Measurements from ENCODE around the gene KIF1C. TPM values are rescaled to one million over a fixed set of nuclear protein-coding genes. Genes with fewer than 3 reads are reported as not detected.

Gene KIF1C
- total RNA-seq, 1 experiment from 2014 or later, result 121 TPM

DNA sequence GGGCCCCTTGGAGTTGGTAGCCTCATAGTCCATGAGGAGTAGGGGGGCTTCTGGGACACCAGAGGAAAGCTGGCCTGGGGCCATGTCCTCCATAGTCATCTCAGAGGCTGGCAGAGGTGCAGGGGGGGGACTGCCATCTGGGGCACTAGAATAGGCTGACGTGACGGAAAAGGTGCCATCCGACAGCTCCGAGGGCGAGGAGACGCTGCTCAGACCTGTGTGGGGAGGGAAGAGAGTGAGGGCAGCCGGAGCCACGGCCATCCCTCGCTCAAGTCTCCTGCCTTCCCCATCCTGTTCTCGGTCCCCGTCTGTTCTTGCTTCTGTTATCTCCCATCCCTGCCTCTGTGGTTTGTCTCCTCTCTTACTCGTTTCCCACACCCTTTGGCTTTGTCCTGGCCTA lies 25.4 kb upstream of the KIF1C start:
- TF ChIP-seq SIN3A (IDR thresholded peaks at IDR 0.05; ENCODE audit: low read depth) (no peak), POLR2AphosphoS5 (IDR thresholded peaks at IDR 0.05; ENCODE audit: low read depth, low read length) (peak; percentile 27), SRF (IDR thresholded peaks at IDR 0.05; ENCODE audit: low read depth) (no peak), MAX (IDR thresholded peaks at IDR 0.05) (no peak), EZH2 (IDR thresholded peaks at IDR 0.05) (no peak)
- POLR2A ChIA-PET, result no interaction called here
- intact Hi-C loops (cut with micrococcal nuclease), result no loop called here
- Histone ChIP-seq H3K9ac (ENCODE audit: low read length) (no peak overlapping the region), H3K27me3 (ENCODE audit: insufficient read depth, low read length) (no peaks in the 10 kb centered on the region), H3K27ac (ENCODE audit: low read depth, low read length) (no peak overlapping the region), H3K9me2 (ENCODE audit: insufficient read depth) (no peaks in the 10 kb centered on the region), H3K9me3 (ENCODE audit: control insufficient read depth in 1 of 2, insufficient read depth in 1 of 2, low read depth in 1 of 2, low read length in 2 of 2) (no peaks in the 10 kb centered on the region), H3K4me3 (replicated peaks in 1 of 2; ENCODE audit: low read depth in 1 of 2, low read length in 2 of 2) (no peak overlapping the region), H3K4me1 (ENCODE audit: control insufficient read depth in 1 of 2, insufficient read depth in 2 of 2, low read length in 2 of 2) (peaks cover 14 to 20% of the 10 kb centered on the region in 2 experiments), H2AFZ (ENCODE audit: low read depth, low read length, poor library complexity, severe bottlenecking) (no peak overlapping the region), H4K20me1 (ENCODE audit: insufficient read depth) (no peaks in the 10 kb centered on the region), H3K36me3 (ENCODE audit: control insufficient read depth in 1 of 2, insufficient read depth in 2 of 2, low read length in 2 of 2) (peaks cover 4 to 13% of the 10 kb centered on the region in 2 experiments; a peak in 2 of 4 replicates), H3K79me2 (ENCODE audit: insufficient read depth, low read length) (peaks cover 5% of the 10 kb centered on the region; the same call in 1 of the 2 replicates), H3K4me2 (ENCODE audit: low read length) (no peak overlapping the region)
- DNase-seq (ENCODE audit: low read depth, low spot score) (no peak), ATAC-seq (no peak)
- CTCF ChIA-PET, result no interaction called here
- RAD21 ChIA-PET (ENCODE audit: low non-redundant PET in 1 of 2, low total read pairs in 2 of 2, uncharacterized antibody in 2 of 2, unreplicated experiment in 2 of 2), result no interaction called here
- no TSS peak for BruUV-seq (replicated peaks)

GRCh38 chr17:4972752-4973151 lies 25.0 kb upstream of the KIF1C start:
- peaks cover 4 to 16% of the 10 kb centered on the region in 2 experiments; a peak in 2 of 4 replicates for H3K36me3 ChIP-seq (ENCODE audit: control insufficient read depth in 1 of 2, insufficient read depth in 2 of 2, low read length in 2 of 2)
- H3K4me2 ChIP-seq (ENCODE audit: low read length), result no peak overlapping the region
- no peak for ATAC-seq
- no peaks in the 10 kb centered on the region for H4K20me1 ChIP-seq (ENCODE audit: insufficient read depth)
- no peak for DNase-seq (ENCODE audit: low read depth, low spot score)
- CTCF ChIA-PET, result no interaction called here
- no peak overlapping the region for H3K27ac ChIP-seq (ENCODE audit: low read depth, low read length)
- POLR2A ChIA-PET, result no interaction called here
- H3K27me3 ChIP-seq (ENCODE audit: insufficient read depth, low read length), result no peaks in the 10 kb centered on the region
- H3K4me1 ChIP-seq (ENCODE audit: control insufficient read depth in 1 of 2, insufficient read depth in 2 of 2, low read length in 2 of 2), result peaks cover 14 to 20% of the 10 kb centered on the region in 2 experiments
- H3K4me3 ChIP-seq (replicated peaks in 1 of 2; ENCODE audit: low read depth in 1 of 2, low read length in 2 of 2), result no peak overlapping the region
- intact Hi-C loops (cut with micrococcal nuclease), result no loop called here
- no peaks in the 10 kb centered on the region for H3K9me3 ChIP-seq (ENCODE audit: control insufficient read depth in 1 of 2, insufficient read depth in 1 of 2, low read depth in 1 of 2, low read length in 2 of 2)
- no peak overlapping the region for H3K9ac ChIP-seq (ENCODE audit: low read length)
- peaks cover 5% of the 10 kb centered on the region; the same call in 1 of the 2 replicates for H3K79me2 ChIP-seq (ENCODE audit: insufficient read depth, low read length)
- RAD21 ChIA-PET (ENCODE audit: low non-redundant PET in 1 of 2, low total read pairs in 2 of 2, uncharacterized antibody in 2 of 2, unreplicated experiment in 2 of 2), result interaction anchor here in 1 of 2 experiments (0.6 kb wide), 1 partner anchor 25 kb away, joined by 4 read pairs; the partner anchor contains the start of gene KIF1C
- TF ChIP-seq POLR2AphosphoS5 (IDR thresholded peaks at IDR 0.05; ENCODE audit: low read depth, low read length) (no peak), EZH2 (IDR thresholded peaks at IDR 0.05) (no peak), EGR1 (IDR thresholded peaks at IDR 0.05; ENCODE audit: low read depth) (no peak), YY1 (IDR thresholded peaks at IDR 0.05; ENCODE audit: extremely low read depth, insufficient replicate concordance, low read depth, low read length) (no peak), FOSL1 (IDR thresholded peaks at IDR 0.05; ENCODE audit: low read depth) (no peak), EZH2phosphoT487 (IDR thresholded peaks at IDR 0.05; ENCODE audit: borderline replicate concordance) (no peak), POLR2A (IDR thresholded peaks at IDR 0.05; ENCODE audit: borderline replicate concordance, extremely low read depth, insufficient read depth, insufficient read length) (no peak), SP1 (IDR thresholded peaks at IDR 0.05; ENCODE audit: low read depth) (no peak), RAD21 (IDR thresholded peaks at IDR 0.05; ENCODE audit: low read depth) (no peak), ZBTB33 (IDR thresholded peaks at IDR 0.05; ENCODE audit: extremely low read depth, insufficient replicate concordance, low read length) (no peak), ZNF274 (IDR thresholded peaks at IDR 0.05; ENCODE audit: low read depth, low read length) (no peak), SRF (IDR thresholded peaks at IDR 0.05; ENCODE audit: low read depth) (no peak), JUND (IDR thresholded peaks at IDR 0.05) (no peak), MAX (IDR thresholded peaks at IDR 0.05) (no peak), SIN3A (IDR thresholded peaks at IDR 0.05; ENCODE audit: low read depth) (no peak), TCF7L2 (IDR thresholded peaks at IDR 0.05; ENCODE audit: borderline replicate concordance, extremely low read depth, insufficient read depth, insufficient read length) (no peak)
- TF ChIP-seq, protein P1, sequence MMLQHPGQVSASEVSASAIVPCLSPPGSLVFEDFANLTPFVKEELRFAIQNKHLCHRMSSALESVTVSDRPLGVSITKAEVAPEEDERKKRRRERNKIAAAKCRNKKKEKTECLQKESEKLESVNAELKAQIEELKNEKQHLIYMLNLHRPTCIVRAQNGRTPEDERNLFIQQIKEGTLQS (IDR thresholded peaks at IDR 0.05), result no peak
- no peaks in the 10 kb centered on the region for H3K9me2 ChIP-seq (ENCODE audit: insufficient read depth)
- no TSS peak for BruUV-seq (replicated peaks)
- no peak overlapping the region for H2AFZ ChIP-seq (ENCODE audit: low read depth, low read length, poor library complexity, severe bottlenecking)
